ENCODE results near the gene EEF1B2.

GRCh38 chr2:206198677-206199076 lies 39.0 kb downstream of the EEF1B2 start:
- TF ChIP-seq POLR2A (IDR thresholded peaks at IDR 0.05) (no peak), CTCF (IDR thresholded peaks at IDR 0.05 in 8 of 11, conservative IDR thresholded peaks at IDR 0.05 in 3 of 11) (no peak)
